D341Med (cell line): ENCODE measurements around the gene FARP2.

Source experiments
- DNase-seq: peaks from one replicate; pipeline ENCODE4 v3.0.0; 2012; ENCODE audit warnings: low spot score

The FARP2 gene

GRCh38 chr2:241489733-241490680, 133.9 kb downstream of the FARP2 start:
- DNase-seq = no peak

- DNase-seq = no peak
Measured at GRCh38 chr2:241490825-241491506, 134.9 kb downstream of the FARP2 start.

GRCh38 chr2:241491549-241492173, 135.6 kb downstream of the FARP2 start:
- no peak for DNase-seq

- DNase-seq = no peak
Measured at GRCh38 chr2:241492174-241492565, 136.1 kb downstream of the FARP2 start.

GRCh38 chr2:241493092-241493491, 137.0 kb downstream of the FARP2 start:
- no peak for DNase-seq

- DNase-seq = no peak
Measured at GRCh38 chr2:241494311-241494908, 138.3 kb downstream of the FARP2 start.

- no peak for DNase-seq
Measured at GRCh38 chr2:241495172-241496002, 139.3 kb downstream of the FARP2 start.

GRCh38 chr2:241496003-241496707, 140.1 kb downstream of the FARP2 start:
- no peak for DNase-seq

- no peak for DNase-seq
Measured at GRCh38 chr2:241496904-241497877, 141.1 kb downstream of the FARP2 start.

GRCh38 chr2:241498115-241499070, 142.3 kb downstream of the FARP2 start:
- no peak for DNase-seq

GRCh38 chr2:241499146-241499965, 143.3 kb downstream of the FARP2 start:
- DNase-seq = no peak

- no peak for DNase-seq
Measured at GRCh38 chr2:241500016-241500415, 143.9 kb downstream of the FARP2 start.

- no peak for DNase-seq
Measured at GRCh38 chr2:241500431-241500975, 144.4 kb downstream of the FARP2 start.

GRCh38 chr2:241501099-241501541, 145.0 kb downstream of the FARP2 start:
- no peak for DNase-seq

- DNase-seq = no peak
Measured at GRCh38 chr2:241501551-241501950, 145.5 kb downstream of the FARP2 start.

GRCh38 chr2:241502281-241502680, 146.2 kb downstream of the FARP2 start:
- DNase-seq = no peak

GRCh38 chr2:241503776-241504392, 147.8 kb downstream of the FARP2 start:
- DNase-seq = no peak
